Kidney (tissue), 14 donors: ENCODE data around the gene NEDD4L. TPM values are rescaled to one million over a fixed set of nuclear protein-coding genes. Genes with fewer than 3 reads are reported as not detected.

Experiments used
- DNase-seq, 5 donors: peaks; one replicate each; pipeline ENCODE4 v3.0.0-alpha.2; 2013 to 2020
- FAIRE-seq: peaks from 2 replicates; lab custom pipeline; 2012; peaks lifted over from hg19 to GRCh38; lab: Jason Lieb, UNC
- H3K27ac ChIP-seq, 2 donors: one replicate each; pipeline ENCODE4 v1.7.0; 2013; ENCODE audit warnings: low read depth in 2 of 2, low read length in 2 of 2, inconsistent platforms in 1 of 2
- H3K27me3 ChIP-seq: one replicate; pipeline ENCODE4 v1.7.1; 2013; ENCODE audit warnings: low read length, inconsistent platforms; ENCODE audit not compliant: control insufficient read depth, insufficient read depth
- H3K36me3 ChIP-seq, 3 donors: one replicate each; pipeline versions ENCODE4 v1.7.0 to v1.7.1; 2013; ENCODE audit warnings: low read length in 3 of 3, control low read depth in 1 of 3, inconsistent platforms in 1 of 3; ENCODE audit not compliant: insufficient read depth in 3 of 3, control insufficient read depth in 2 of 3
- H3K4me1 ChIP-seq, 3 donors: one replicate each; pipeline versions ENCODE4 v1.7.0 to v1.7.1; 2013; ENCODE audit warnings: low read length in 3 of 3, inconsistent platforms in 1 of 3, low read depth in 1 of 3; ENCODE audit not compliant: control insufficient read depth in 2 of 3, insufficient read depth in 2 of 3
- H3K4me3 ChIP-seq, 3 donors: one replicate each; pipeline versions ENCODE4 v1.7.0 to v1.8.1; 2013; ENCODE audit warnings: low read length in 3 of 3, control low read depth in 1 of 3, inconsistent platforms in 1 of 3
- H3K9ac ChIP-seq, 3 donors: one replicate each; pipeline versions ENCODE4 v1.7.0 to v1.7.1; 2013; ENCODE audit warnings: low read length in 3 of 3, control low read depth in 1 of 3, inconsistent platforms in 1 of 3
- H3K9me3 ChIP-seq, 3 donors: one replicate each; pipeline versions ENCODE4 v1.7.0 to v1.7.1; 2013; ENCODE audit warnings: low read length in 3 of 3, control low read depth in 1 of 3, inconsistent platforms in 1 of 3; ENCODE audit not compliant: control insufficient read depth in 2 of 3, insufficient read depth in 1 of 3
- intact Hi-C: fragments of 100-400 bp; cut with DNase I; formaldehyde crosslinking; loops from one replicate; pipeline ENCODE4 v1.11.1; 2022
- polyA plus RNA-seq: library from polyadenylated mRNA; stranded (reverse); fragments of 350-450 nt; fragmentation: Illumina TruSeq; extraction: RNeasy Lipid Tissue Mini Kit (QIAGEN cat#74804); gene quantifications from one replicate; pipeline ENCODE4 v1.2.3, GENCODE V29; 2014; ENCODE audit warnings: low read depth, low replicate concordance; ENCODE audit not compliant: insufficient read depth
- total RNA-seq: library from RNA; stranded (reverse); fragmentation: NEBNext Ultra II Directional; extraction: Animal tissue kit (Norgen Biotek cat#: 25700); gene quantifications from one replicate; pipeline ENCODE4 v1.2.1, GENCODE V29; 2021
- TF ChIP-seq, protein P1 (sequence below): IDR thresholded peaks from 3 replicates; pipeline ENCODE4 v1.5.1; 2012; ENCODE audit warnings: mild to moderate bottlenecking, moderate library complexity, borderline replicate concordance; ENCODE audit not compliant: insufficient read depth; ENCODE audit errors: extremely low read depth
- donor health status: control.
- donor health status: control.
- donor health status: control.
- donor health status: control.
- donor health status: control.
- donor health status: DM: yes; HTN: yes; CAD: no.
- donor health status: Normal renal cell carcinoma (clear cell type).

Gene NEDD4L
- total and polyA plus RNA-seq, 2 donors from 2014 or later, result 90.8 to 95.7 TPM

DNA sequence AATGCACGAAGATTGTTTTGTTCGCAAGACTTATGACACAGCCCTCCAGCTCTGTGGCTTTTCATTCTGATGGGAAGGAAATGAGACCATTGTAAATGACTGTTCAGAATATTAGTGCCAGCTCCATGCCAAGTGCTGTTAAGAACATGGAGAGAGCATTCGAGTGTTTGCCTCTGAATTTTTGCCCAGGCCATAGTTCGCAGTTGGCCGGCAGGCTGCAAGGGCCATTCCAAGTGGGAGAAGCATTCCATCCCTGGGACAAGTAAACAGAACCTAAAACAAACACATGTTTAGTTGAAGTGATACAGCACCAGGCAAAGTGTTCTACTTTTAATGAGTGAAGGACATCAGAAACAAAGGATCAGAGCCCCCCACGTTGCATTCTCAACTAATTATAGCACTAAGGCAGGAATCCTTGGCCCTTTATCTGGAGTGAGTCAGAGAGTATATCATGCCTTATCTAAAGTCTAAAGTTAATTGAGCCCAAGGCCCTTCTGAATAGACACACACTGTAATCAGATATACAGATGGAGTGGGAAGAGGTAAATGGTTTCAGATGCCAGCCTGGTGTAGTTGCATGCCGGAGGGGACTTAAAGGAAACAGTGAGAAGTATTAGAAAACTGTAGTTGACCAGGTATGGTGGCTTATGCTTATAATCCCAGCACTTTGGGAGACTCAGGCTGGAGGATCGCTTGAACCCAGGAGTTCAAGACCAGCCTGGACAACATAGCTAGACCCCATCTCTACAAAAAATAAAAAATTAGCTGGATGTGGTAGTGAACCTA is 53.3 kb downstream of the NEDD4L start:
- Histone ChIP-seq H3K9ac (no peak overlapping the region), H3K4me1 (peaks cover 0 to 8% (median 3%) of the 10 kb centered on the region in 3 donors), H3K9me3 (no peaks in the 10 kb centered on the region), H3K36me3 (no peaks in the 10 kb centered on the region), H3K4me3 (no peak overlapping the region), H3K27ac (no peak overlapping the region), H3K27me3 (no peaks in the 10 kb centered on the region)
- DNase-seq (no peak), FAIRE-seq (no peak)
- intact Hi-C loops, result no loop called here
- TF ChIP-seq, protein P1, sequence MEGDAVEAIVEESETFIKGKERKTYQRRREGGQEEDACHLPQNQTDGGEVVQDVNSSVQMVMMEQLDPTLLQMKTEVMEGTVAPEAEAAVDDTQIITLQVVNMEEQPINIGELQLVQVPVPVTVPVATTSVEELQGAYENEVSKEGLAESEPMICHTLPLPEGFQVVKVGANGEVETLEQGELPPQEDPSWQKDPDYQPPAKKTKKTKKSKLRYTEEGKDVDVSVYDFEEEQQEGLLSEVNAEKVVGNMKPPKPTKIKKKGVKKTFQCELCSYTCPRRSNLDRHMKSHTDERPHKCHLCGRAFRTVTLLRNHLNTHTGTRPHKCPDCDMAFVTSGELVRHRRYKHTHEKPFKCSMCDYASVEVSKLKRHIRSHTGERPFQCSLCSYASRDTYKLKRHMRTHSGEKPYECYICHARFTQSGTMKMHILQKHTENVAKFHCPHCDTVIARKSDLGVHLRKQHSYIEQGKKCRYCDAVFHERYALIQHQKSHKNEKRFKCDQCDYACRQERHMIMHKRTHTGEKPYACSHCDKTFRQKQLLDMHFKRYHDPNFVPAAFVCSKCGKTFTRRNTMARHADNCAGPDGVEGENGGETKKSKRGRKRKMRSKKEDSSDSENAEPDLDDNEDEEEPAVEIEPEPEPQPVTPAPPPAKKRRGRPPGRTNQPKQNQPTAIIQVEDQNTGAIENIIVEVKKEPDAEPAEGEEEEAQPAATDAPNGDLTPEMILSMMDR, result no peak

DNA sequence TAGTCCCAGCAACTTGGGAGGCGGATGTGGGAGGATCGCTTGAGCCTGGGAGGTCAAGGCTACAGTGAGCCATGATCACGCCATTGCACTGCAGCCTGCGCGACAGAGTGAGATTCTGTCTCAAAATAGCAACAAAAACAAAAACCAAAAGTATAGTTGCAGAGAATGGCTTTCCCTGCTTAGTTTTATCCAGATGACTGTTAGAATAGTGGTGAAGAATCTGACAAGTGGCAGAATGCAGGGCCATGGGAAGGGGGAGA is 53.8 kb downstream of the NEDD4L start:
- H3K9ac ChIP-seq, result no peak overlapping the region
- H3K27ac ChIP-seq, result no peak overlapping the region
- DNase-seq (no peak), FAIRE-seq (no peak)
- intact Hi-C loops, result no loop called here
- H3K36me3 ChIP-seq, result no peaks in the 10 kb centered on the region
- TF ChIP-seq, protein P1, result no peak
- H3K27me3 ChIP-seq, result no peaks in the 10 kb centered on the region
- H3K4me1 ChIP-seq, result peaks cover 0 to 8% (median 3%) of the 10 kb centered on the region in 3 donors
- no peaks in the 10 kb centered on the region for H3K9me3 ChIP-seq
- H3K4me3 ChIP-seq, result no peak overlapping the region

DNA sequence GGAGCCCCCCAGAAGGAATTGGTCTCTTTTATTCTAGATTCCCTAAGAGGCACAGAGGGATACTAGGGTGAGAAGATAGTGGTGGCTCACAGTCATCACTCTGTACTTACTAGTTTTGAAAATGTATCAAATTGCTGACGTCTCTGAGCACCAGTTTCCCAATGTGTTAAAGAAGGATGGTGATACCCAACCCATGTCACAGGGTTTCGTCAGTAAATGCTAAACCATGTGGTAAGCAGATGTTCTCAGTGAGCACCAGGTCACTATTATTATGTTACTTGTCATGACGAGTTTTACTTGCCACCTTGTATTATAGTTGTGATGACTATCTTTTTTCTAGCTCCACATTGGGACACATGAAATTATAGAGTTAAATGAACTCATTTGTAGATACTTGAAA is 54.7 kb downstream of the NEDD4L start:
- H3K9ac ChIP-seq, result no peak overlapping the region
- H3K9me3 ChIP-seq, result no peaks in the 10 kb centered on the region
- no peak overlapping the region for H3K4me3 ChIP-seq
- H3K27me3 ChIP-seq, result no peaks in the 10 kb centered on the region
- intact Hi-C loops, result no loop called here
- no peak overlapping the region for H3K27ac ChIP-seq
- TF ChIP-seq, protein P1, result no peak
- DNase-seq, result no peak
- no peaks in the 10 kb centered on the region for H3K36me3 ChIP-seq
- no peak for FAIRE-seq
- peaks cover 0 to 8% (median 3%) of the 10 kb centered on the region in 3 donors for H3K4me1 ChIP-seq

DNA sequence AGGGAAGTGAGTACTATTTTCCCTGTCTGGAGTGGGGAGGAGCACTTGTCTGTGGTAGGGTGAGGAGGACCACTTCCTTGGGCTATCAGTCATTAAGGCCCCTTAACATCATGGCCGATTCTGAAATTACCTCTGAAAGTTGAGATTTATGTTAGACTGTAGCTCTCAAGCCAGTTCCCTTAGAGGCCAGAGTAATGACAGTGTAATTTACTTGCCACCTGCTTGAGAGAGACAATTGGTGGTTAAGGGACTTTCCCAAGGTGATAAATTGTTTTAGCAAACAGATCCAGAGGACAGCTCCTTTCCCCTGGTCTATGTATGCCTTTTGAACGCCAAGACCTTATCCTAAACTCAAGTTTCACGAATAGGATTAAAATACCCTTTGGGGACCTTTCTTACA is 56.1 kb downstream of the NEDD4L start:
- TF ChIP-seq, protein P1, result no peak
- Histone ChIP-seq H3K36me3 (no peaks in the 10 kb centered on the region), H3K27ac (no peak overlapping the region), H3K4me1 (peaks cover 0 to 8% (median 3%) of the 10 kb centered on the region in 3 donors), H3K9ac (no peak overlapping the region), H3K27me3 (no peaks in the 10 kb centered on the region), H3K9me3 (no peaks in the 10 kb centered on the region), H3K4me3 (no peak overlapping the region)
- peak in 1 of 5 donors; percentile 25 for DNase-seq
- no peak for FAIRE-seq
- intact Hi-C loops, result no loop called here
